A549 (cell line): Measurements from ENCODE around the gene ZFYVE9. TPM values are rescaled to one million over a fixed set of nuclear protein-coding genes. Genes with fewer than 3 reads are reported as not detected.

Experiments
- ATAC-seq, 2 experiments: fragments of 200-7000 bp in 1 of 2; fragments of >200 bp in 1 of 2; cut with Nextera tagmentation in 1 of 2; cut with Tn5 transposase in 1 of 2; 3 replicates each; pipeline versions ENCODE4 v1.8.0 to v1.9.1; 2018 to 2020; ENCODE audit warnings: mild to moderate bottlenecking in 1 of 2, moderate library complexity in 1 of 2
- CTCF ChIA-PET: fragments of 300-600 bp; sonication (Branson Sonifier 250); formaldehyde crosslinking; extraction: SDS; loops from one replicate; lab custom pipeline; 2021; ENCODE audit warnings: antibody characterized with exemption, inconsistent platforms; lab: Yijun Ruan, JAX
- POLR2A ChIA-PET: fragments of 350-600 bp; formaldehyde crosslinking; extraction: SDS; loops from one replicate; lab custom pipeline; 2021; ENCODE audit warnings: antibody characterized with exemption, inconsistent platforms; lab: Yijun Ruan, JAX
- DNase-seq, 2 experiments: peaks; one replicate each; pipeline versions ENCODE4 v3.0.0 to v3.0.0-alpha.2; 2011 to 2016; ENCODE audit warnings: low read depth in 1 of 2, low spot score in 1 of 2
- FAIRE-seq: peaks from 2 replicates; lab custom pipeline; 2011; peaks lifted over from hg19 to GRCh38; lab: Jason Lieb, UNC
- H3K27ac ChIP-seq, 2 experiments: fragments of >200 bp; sonication (Bioruptor Twin); formaldehyde crosslinking; 3 replicates each; pipeline ENCODE4 v1.5.1; 2016 to 2017
- H3K4me1 ChIP-seq: fragments of >200 bp; sonication (Bioruptor Twin); formaldehyde crosslinking; 3 replicates; pipeline ENCODE4 v1.6.1; 2016
- H3K4me2 ChIP-seq: fragments of >200 bp; sonication (Bioruptor Twin); formaldehyde crosslinking; 3 replicates; pipeline ENCODE4 v1.6.1; 2016
- H3K4me3 ChIP-seq: fragments of >200 bp; sonication (Bioruptor Twin); formaldehyde crosslinking; 3 replicates; pipeline ENCODE4 v1.5.1; 2016
- H3K9me3 ChIP-seq: fragments of >200 bp; sonication (Bioruptor Twin); formaldehyde crosslinking; 3 replicates; pipeline ENCODE4 v1.6.1; 2016
- CHD2 ChIP-seq: fragments of 150-350 bp; IDR thresholded peaks from 2 replicates; pipeline ENCODE4 v1.6.1; 2014; ENCODE audit warnings: low read length; ENCODE audit not compliant: partially characterized antibody
- CTCF ChIP-seq: fragments of >200 bp; sonication (Bioruptor Twin); formaldehyde crosslinking; IDR thresholded peaks from 3 replicates; pipeline ENCODE4 v1.5.1; 2016
- EHF ChIP-seq: fragments of 250-450 bp; sonication (Bioruptor Pico); IDR thresholded peaks from 2 replicates; pipeline ENCODE4 v1.5.0; 2020; ENCODE audit warnings: mild to moderate bottlenecking
- EHMT2 ChIP-seq: fragments of 200-600 bp; sonication (generic); IDR thresholded peaks from 2 replicates; pipeline ENCODE4 v1.6.1; 2016; ENCODE audit warnings: antibody characterized with exemption, low read depth, mild to moderate bottlenecking, moderate library complexity
- ELK1 ChIP-seq: fragments of 150-350 bp; IDR thresholded peaks from 2 replicates; pipeline ENCODE4 v1.6.1; 2014; ENCODE audit warnings: low read depth, mild to moderate bottlenecking, low read length
- FOSL2 ChIP-seq, 2 experiments: fragments of 450-650 bp in 1 of 2; fragments of >200 bp in 1 of 2; sonication (Bioruptor Twin) in 1 of 2; formaldehyde crosslinking; IDR thresholded peaks; 2 replicates each; pipeline versions ENCODE4 v1.5.0 to v1.6.1; 2016 to 2020; ENCODE audit warnings: mild to moderate bottlenecking in 1 of 2, moderate library complexity in 1 of 2
- FOXS1 ChIP-seq: fragments of 250-450 bp; sonication (Bioruptor Pico); IDR thresholded peaks from 2 replicates; pipeline ENCODE4 v1.5.0; 2020; ENCODE audit warnings: mild to moderate bottlenecking, moderate library complexity
- HDAC2 ChIP-seq: fragments of 200-600 bp; sonication (generic); IDR thresholded peaks from 2 replicates; pipeline ENCODE4 v1.6.1; 2016
- HOXB13 ChIP-seq: fragments of 250-450 bp; sonication (Bioruptor Pico); IDR thresholded peaks from 2 replicates; pipeline ENCODE4 v1.5.0; 2020; ENCODE audit warnings: low read depth, mild to moderate bottlenecking, moderate library complexity
- MAX ChIP-seq: IDR thresholded peaks from 2 replicates; pipeline ENCODE4 v1.6.1; 2012
- NR3C1 ChIP-seq: fragments of >200 bp; sonication (Bioruptor Twin); formaldehyde crosslinking; IDR thresholded peaks from 3 replicates; pipeline ENCODE4 v1.6.1; 2017
- POLR2A ChIP-seq: IDR thresholded peaks from 2 replicates; pipeline ENCODE4 v1.6.1; 2012; ENCODE audit warnings: mild to moderate bottlenecking, low read length
- POLR2AphosphoS2 ChIP-seq: conservative IDR thresholded peaks from 2 replicates; pipeline ENCODE4 v1.6.1; 2012; ENCODE audit warnings: low read length, improper control_type of control experiment, inconsistent platforms
- RAD21 ChIP-seq, 2 experiments: fragments of >200 bp in 1 of 2; sonication (Bioruptor Twin) in 1 of 2; formaldehyde crosslinking in 1 of 2; IDR thresholded peaks in 1 of 2; conservative IDR thresholded peaks in 1 of 2; 2 replicates in 1 of 2; 3 replicates in 1 of 2; pipeline ENCODE4 v1.6.1; 2012 to 2018; ENCODE audit warnings: inconsistent platforms in 1 of 2
- RCOR1 ChIP-seq: fragments of 150-350 bp; IDR thresholded peaks from 2 replicates; pipeline ENCODE4 v1.6.1; 2014; ENCODE audit warnings: antibody characterized with exemption, low read length, low read depth
- RFX5 ChIP-seq: fragments of 450-650 bp; IDR thresholded peaks from 2 replicates; pipeline ENCODE4 v1.7.1; 2014; ENCODE audit warnings: antibody characterized with exemption, mild to moderate bottlenecking, moderate library complexity
- RNF2 ChIP-seq: fragments of 200-600 bp; sonication (generic); IDR thresholded peaks from 2 replicates; pipeline ENCODE4 v1.6.1; 2016; ENCODE audit warnings: low read depth, mild to moderate bottlenecking, antibody characterized with exemption, moderate library complexity, borderline replicate concordance
- SMC3 ChIP-seq: fragments of >200 bp; sonication (Bioruptor Twin); formaldehyde crosslinking; IDR thresholded peaks from 3 replicates; pipeline ENCODE4 v1.6.1; 2018; ENCODE audit warnings: inconsistent platforms
- SREBF2 ChIP-seq: fragments of 450-650 bp; IDR thresholded peaks from 2 replicates; pipeline ENCODE4 v1.6.1; 2014; ENCODE audit warnings: mild to moderate bottlenecking, moderate library complexity
- ZNF302 ChIP-seq: fragments of 250-450 bp; sonication (Bioruptor Pico); IDR thresholded peaks from 2 replicates; pipeline ENCODE4 v1.9.0; 2021; ENCODE audit warnings: inconsistent platforms, mild to moderate bottlenecking, moderate library complexity
- WGBS: methylation state at CpG from one replicate; pipeline ENCODE4 v1.1.6; 2017; ENCODE audit errors: missing lambda C conversion rate; 5-methylcytosine and 5-hydroxymethylcytosine counted together
- polyA plus RNA-seq, 4 experiments: library from polyadenylated mRNA; depleted of rRNA in 3 of 4; stranded (reverse); fragments of >200 nt; fragmentation: RNase III in 1 of 4; extraction: RNeasy Plus Mini Kit Qiagen cat#74134 plus additional on column Dnase treatment in 1 of 4; gene quantifications; 2 replicates in 3 of 4; 3 replicates in 1 of 4; pipeline ENCODE4 v1.2.3, GENCODE V29; 2011 to 2017
- TF ChIP-seq, protein P1 (sequence below): fragments of 450-650 bp; IDR thresholded peaks from 2 replicates; pipeline ENCODE4 v1.6.1; 2014; ENCODE audit warnings: antibody characterized with exemption

ZFYVE9 gene
- polyA plus RNA-seq, 2 of the 4 experiments (the other 2 are of a cell fraction), result 7.1 to 11.9 TPM

DNA sequence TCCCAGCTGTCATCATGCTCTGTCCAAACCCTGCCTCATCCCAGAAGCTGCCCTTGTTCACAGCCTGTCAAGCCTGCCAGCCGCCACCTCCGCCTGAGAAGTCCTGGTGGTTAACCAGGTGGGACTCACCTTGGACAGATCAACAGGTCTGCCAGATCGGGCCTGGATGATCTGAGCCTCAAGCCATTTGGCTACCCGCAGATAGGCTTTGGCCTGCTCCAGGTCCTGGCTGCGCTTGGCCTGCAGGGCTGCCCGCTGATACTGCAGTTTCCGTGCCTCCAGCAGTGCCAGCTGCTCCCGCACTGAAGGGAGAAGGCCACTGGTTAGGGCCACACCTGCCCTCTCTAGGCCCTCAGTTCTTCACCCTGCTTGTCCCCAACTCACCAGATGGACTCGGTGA is 215.5 kb downstream of the ZFYVE9 start:
- CTCF ChIA-PET, result no interaction called here
- no peak for ATAC-seq
- TF ChIP-seq EHMT2, result no peak
- TF ChIP-seq ELK1, result no peak
- TF ChIP-seq SMC3, result no peak
- no peak for TF ChIP-seq RFX5
- no peak for TF ChIP-seq RCOR1
- TF ChIP-seq HOXB13 (CRISPR knock-in tag), result no peak
- TF ChIP-seq POLR2AphosphoS2, result no peak
- no peak for TF ChIP-seq FOXS1 (CRISPR knock-in tag)
- no peak for TF ChIP-seq POLR2A
- no peak for TF ChIP-seq RAD21 (conservative IDR thresholded peaks at IDR 0.05 in 1 of 2, IDR thresholded peaks at IDR 0.05 in 1 of 2)
- no peak for TF ChIP-seq HDAC2
- TF ChIP-seq, protein P1, sequence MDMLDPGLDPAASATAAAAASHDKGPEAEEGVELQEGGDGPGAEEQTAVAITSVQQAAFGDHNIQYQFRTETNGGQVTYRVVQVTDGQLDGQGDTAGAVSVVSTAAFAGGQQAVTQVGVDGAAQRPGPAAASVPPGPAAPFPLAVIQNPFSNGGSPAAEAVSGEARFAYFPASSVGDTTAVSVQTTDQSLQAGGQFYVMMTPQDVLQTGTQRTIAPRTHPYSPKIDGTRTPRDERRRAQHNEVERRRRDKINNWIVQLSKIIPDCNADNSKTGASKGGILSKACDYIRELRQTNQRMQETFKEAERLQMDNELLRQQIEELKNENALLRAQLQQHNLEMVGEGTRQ, result no peak
- TF ChIP-seq SREBF2, result no peak
- TF ChIP-seq RNF2, result no peak
- TF ChIP-seq NR3C1, result no peak
- TF ChIP-seq ZNF302 (CRISPR knock-in tag), result no peak
- TF ChIP-seq CHD2, result no peak
- TF ChIP-seq MAX, result no peak

DNA sequence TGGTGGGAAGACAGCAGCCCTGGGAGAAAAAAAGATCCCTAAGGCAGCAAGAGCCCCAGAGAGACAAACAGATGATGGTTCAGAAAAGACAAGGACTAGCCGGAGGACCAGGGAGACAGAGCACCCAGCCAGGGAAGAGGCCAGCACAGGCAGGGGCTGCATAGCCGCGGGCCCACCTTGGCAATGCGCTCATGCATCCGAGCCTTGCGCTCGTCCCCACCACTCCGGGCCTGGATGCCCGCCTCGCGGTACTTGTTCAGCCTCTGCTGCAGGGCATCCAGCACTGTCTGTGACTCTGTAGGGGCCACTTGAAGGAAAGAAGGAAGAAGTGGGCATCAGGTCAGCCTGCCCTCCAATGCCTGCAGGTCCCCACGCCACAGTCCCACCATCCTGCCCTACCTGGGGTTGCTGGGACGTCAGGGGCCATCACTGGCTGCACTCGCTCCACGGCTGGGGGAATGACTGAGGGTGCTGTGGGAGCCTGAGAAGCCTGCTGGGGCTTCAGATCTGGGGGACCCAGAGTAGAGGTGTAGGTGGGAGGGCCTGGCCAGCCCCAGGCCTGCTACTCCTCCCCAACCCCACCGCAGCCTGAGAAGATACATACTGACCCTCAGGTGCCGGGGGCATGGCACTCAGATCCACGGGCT is 217.1 kb downstream of the ZFYVE9 start:
- Histone ChIP-seq H3K27ac (no peak overlapping the region), H3K4me3 (no peak overlapping the region), H3K4me1 (peaks cover 5% of the 10 kb centered on the region; the same call in 2 of the 3 replicates), H3K9me3 (no peaks in the 10 kb centered on the region), H3K4me2 (no peak overlapping the region)
- no peak for ATAC-seq
- WGBS, result 100% methylated on average over 14 of the region's 18 CpGs
- POLR2A ChIA-PET, result no interaction called here
- FAIRE-seq, result no peak
- DNase-seq, result no peak
- CTCF ChIA-PET, result interaction anchor here (1.4 kb wide), 1 partner anchor 10 kb away, joined by 5 read pairs; no protein-coding TSS in a partner anchor
- TF ChIP-seq EHF (CRISPR knock-in tag) (no peak), FOSL2 (IDR thresholded peaks at IDR 0.05) (no peak), FOSL2 (CRISPR knock-in tag; IDR thresholded peaks at IDR 0.05) (no peak), POLR2A (no peak), CTCF (no peak)

More for the DNA sequence above, 215.5 kb downstream of the ZFYVE9 start:
- no peak for DNase-seq
- Histone ChIP-seq H3K4me1 (no peaks in the 10 kb centered on the region), H3K4me3 (no peak overlapping the region), H3K27ac (no peak overlapping the region), H3K9me3 (no peaks in the 10 kb centered on the region), H3K4me2 (no peak overlapping the region)
- FAIRE-seq, result no peak
- POLR2A ChIA-PET, result no interaction called here
- 97% methylated on average over 4 of the region's 9 CpGs for WGBS
